ENCODE data around the gene WDFY2.
"Not testable (repeated sequence)": the region's sequence is repeated elsewhere in the genome, so short reads cannot be mapped to it uniquely, and the experiment has no call there.

The WDFY2 gene

DNA sequence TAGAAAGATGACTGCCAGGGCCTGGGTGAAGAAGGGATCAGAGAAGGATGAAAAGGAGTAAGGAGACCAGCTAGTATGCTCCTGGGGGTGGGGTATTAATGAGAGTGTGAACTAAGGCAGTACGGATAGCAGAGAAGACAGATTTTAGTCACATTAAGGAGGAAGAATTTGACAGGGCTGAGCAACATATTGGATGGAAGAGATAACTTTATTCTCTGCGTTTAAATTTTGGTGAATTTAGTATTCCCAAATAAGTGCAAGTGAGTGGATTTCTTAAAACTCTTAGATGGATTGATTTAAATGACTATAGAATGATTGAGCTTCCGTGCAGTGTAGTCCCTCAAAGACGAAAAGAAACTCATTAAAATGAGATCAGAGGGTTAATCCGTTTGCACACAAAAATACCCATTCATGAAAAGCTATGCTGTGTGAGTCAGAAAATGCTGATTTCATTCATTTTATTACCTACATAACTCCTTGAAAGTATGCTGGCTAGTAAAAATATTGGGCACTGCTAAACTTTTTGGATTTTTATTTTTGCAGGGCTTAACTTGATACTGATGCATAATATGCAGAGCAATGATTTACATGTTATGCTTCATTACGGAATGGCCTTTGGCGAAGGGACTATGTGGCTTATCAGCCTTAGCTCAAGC is 54.1 kb downstream of the WDFY2 start:
- DNase-seq (ENCODE audit: low read depth), result no peak
- H3K4me3 ChIP-seq (replicated peaks; ENCODE audit: low read depth, low read length), result no peak overlapping the region
- TF ChIP-seq CTCF (IDR thresholded peaks at IDR 0.05; ENCODE audit: low read length, missing control alignments), result no peak

GRCh38 chr13:51639171-51639570 is 54.9 kb downstream of the WDFY2 start:
- DNase-seq (ENCODE audit: low read depth), result no peak
- TF ChIP-seq CTCF (IDR thresholded peaks at IDR 0.05; ENCODE audit: low read length, missing control alignments), result no peak
- no peak overlapping the region for H3K4me3 ChIP-seq (replicated peaks; ENCODE audit: low read depth, low read length)

GRCh38 chr13:51640696-51641095 is 56.4 kb downstream of the WDFY2 start:
- not testable (repeated sequence) for DNase-seq (ENCODE audit: low read depth)

GRCh38 chr13:51643105-51643881 is 59.0 kb downstream of the WDFY2 start:
- DNase-seq (ENCODE audit: low read depth), result peak; percentile 93
- no peak for TF ChIP-seq CTCF (IDR thresholded peaks at IDR 0.05; ENCODE audit: low read length, missing control alignments)
- peak overlapping the region; percentile 1 for H3K4me3 ChIP-seq (replicated peaks; ENCODE audit: low read depth, low read length)

More at GRCh38 chr13:51640696-51641095, 56.4 kb downstream of the WDFY2 start:
- H3K4me3 ChIP-seq (replicated peaks; ENCODE audit: low read depth, low read length), result not testable (repeated sequence)

DNA sequence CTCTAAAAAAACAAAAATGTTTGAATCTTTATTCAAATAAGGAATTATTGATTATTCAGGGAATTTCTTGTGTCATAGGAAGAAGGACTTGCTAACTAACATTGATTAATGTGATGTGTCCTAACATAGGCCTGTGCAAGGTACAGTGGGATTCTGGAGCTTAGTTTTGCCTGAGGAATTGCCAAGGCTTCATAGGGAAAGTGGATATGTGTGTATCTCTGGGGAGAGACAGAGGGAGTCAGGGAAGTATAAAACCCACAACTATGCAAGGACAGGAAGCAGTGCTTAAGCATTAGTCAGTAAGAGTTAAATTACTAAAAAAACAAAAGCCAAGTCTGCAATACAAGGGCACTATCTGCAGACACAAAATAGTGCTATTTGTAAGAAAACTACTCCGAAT is 59.6 kb downstream of the WDFY2 start:
- no peak for TF ChIP-seq CTCF (IDR thresholded peaks at IDR 0.05; ENCODE audit: low read length, missing control alignments)
- H3K4me3 ChIP-seq (replicated peaks; ENCODE audit: low read depth, low read length), result peak overlapping the region; percentile 14
- peak; percentile 93 for DNase-seq (ENCODE audit: low read depth)

DNA sequence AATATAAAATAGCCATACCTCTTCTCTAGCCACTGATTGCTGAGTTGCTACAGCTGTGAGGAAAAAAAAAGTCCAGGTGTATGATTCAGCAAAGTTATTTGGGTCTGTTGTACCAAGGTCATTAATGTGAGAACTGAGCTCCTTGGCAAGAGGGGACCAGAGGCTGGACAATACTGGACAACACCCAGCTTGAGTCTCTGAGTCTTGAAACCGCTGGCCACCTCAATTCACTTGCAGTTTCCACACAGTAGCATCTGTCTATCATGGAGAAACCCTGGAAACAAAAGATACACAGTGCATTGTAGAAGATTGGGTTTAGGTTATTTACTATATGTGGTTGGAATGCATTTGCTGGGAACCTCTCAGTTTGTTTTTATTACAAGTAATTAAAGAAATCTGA is 60.4 kb downstream of the WDFY2 start:
- TF ChIP-seq CTCF (IDR thresholded peaks at IDR 0.05; ENCODE audit: low read length, missing control alignments), result no peak
- peak; percentile 61 for DNase-seq (ENCODE audit: low read depth)
- no peak overlapping the region for H3K4me3 ChIP-seq (replicated peaks; ENCODE audit: low read depth, low read length)

DNA sequence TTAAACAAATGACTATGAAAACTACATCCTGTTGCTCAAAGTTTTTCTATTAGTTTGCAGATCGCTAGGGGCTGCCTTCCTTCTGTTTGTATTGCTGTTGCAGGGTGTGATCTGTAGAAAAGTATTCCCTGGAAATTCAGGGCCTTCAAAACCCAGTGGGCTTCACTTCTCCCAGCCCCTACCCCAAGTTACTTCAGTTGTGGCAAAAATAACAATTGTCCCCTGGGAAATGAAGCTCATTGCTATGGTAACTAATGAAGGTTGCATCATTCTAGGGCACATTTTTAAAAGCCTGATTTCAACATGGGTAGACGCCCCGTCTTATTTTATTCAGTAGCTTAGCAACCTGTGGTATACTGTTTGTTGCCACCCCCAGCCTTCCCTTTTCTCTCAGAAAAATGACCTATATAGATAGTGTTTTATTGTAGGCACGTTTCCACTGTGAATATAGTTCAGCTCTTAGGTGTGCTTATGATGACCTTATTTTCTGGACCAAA is 60.9 kb downstream of the WDFY2 start:
- H3K4me3 ChIP-seq (replicated peaks; ENCODE audit: low read depth, low read length), result no peak overlapping the region
- TF ChIP-seq CTCF (IDR thresholded peaks at IDR 0.05; ENCODE audit: low read length, missing control alignments), result no peak
- DNase-seq (ENCODE audit: low read depth), result peak; percentile 90

Measured in fibroblast of pulmonary artery (primary cell).